GM18505 (cell line): Measurements from ENCODE around the gene RNU6-9.

Experiments used
- ATAC-seq: cut with Tn5 transposase; IDR thresholded peaks from one replicate; pipeline ENCODE4 v1.9.1; 2021; ENCODE audit not compliant: unreplicated experiment
- POLR2A ChIP-seq: IDR thresholded peaks from 4 replicates; pipeline ENCODE4 v1.6.1; 2011; ENCODE audit warnings: borderline replicate concordance; ENCODE audit not compliant: insufficient read depth, insufficient read length; ENCODE audit errors: extremely low read depth

RNU6-9 gene

DNA sequence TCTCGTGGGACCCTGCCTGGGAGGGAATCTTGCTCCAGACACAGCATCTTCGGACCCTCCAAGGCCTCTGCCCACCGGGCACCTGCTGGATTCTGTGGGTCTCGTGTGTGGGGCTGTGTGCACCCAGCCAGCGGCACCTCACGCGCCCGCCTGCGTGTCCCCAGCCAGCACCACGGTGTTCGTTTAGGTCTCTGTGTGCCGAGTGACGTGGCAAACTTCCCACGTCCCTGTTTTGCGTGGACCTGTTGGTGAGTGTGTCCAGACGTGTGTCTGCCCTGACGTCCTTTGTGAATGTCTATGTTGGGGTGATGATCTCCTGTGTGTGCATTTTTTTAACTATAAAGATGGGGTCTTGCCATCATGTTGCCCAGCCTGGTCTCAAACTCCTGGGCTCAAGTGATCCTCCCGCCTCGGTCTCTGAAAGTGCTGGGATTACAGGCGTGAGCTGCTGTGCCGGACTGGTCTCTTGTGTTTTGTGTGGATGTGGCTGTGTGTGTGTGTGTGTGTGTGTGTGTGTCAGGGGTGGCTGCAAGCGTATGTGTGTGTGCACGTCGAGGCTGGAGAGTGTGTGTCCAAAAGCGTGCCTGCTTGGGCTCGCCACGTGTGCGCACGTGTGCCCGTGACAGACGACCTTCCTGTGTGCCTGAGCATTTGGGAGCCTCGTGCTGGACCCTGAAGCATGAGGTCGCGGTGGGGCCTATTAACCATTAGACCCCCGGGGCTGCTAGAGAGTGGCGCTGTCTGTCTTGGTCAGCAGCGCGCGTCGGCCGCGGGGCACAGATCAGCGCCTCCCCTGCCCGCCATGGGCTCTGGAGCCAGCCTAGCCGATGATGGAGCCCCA, 48.2 kb downstream of the RNU6-9 start:
- peak; percentile 7 for TF ChIP-seq POLR2A
- ATAC-seq, result no peak

DNA sequence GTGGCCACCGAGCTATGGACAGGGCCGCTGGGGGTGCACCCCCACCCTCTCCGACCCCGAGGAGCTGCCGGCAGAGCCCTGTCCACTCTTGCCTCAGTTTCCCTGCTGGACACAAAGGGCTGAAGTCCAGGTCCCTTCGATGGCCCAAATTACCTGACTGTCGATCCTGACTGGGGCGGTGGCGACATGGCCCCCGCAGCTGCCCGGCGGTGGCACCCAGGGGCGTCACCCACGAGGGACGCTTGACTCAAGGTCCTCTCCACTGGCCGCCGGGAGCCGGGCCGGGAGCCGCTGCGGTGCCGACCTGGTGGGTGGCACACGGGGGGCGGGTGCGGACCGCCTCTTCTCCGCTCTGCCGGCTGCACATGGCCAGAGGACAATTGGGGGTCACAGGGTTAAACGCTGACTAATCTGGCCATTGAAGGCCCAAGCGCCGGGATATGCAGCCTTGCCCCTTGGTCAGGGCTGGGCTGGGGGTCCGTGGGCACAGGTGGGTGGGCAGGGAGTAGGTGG, 48.9 kb downstream of the RNU6-9 start:
- no peak for TF ChIP-seq POLR2A
- ATAC-seq, result no peak
